Measurements from ENCODE around the gene SPON2. TPM values are rescaled to one million over a fixed set of nuclear protein-coding genes. Genes with fewer than 3 reads are reported as not detected.
"Not testable (repeated sequence)": the region's sequence is repeated elsewhere in the genome, so short reads cannot be mapped to it uniquely, and the experiment has no call there.

SPON2 gene
- total RNA-seq, 1 donor from 2014 or later, result 3.7 TPM

DNA sequence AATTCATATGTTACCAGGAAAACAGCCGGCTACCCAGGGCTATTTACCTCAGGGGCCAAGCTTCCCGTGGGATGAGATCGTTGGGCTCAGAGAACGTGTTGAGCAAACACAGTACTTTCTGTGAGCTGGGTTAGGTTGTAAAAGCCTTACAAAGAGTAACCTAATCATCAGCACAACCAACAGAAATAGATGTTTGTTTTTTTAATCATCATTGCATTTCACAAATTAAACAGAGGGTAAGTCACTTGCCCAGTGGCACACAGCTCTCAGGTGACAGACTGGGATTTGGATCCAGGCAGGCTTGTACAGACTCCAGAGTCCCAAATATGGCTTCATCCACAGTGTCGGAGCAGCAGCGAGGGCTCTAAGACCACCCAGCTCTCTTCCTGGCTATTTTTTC is 20.1 kb downstream of the SPON2 start:
- no peak for DNase-seq (ENCODE audit: low read depth)

DNA sequence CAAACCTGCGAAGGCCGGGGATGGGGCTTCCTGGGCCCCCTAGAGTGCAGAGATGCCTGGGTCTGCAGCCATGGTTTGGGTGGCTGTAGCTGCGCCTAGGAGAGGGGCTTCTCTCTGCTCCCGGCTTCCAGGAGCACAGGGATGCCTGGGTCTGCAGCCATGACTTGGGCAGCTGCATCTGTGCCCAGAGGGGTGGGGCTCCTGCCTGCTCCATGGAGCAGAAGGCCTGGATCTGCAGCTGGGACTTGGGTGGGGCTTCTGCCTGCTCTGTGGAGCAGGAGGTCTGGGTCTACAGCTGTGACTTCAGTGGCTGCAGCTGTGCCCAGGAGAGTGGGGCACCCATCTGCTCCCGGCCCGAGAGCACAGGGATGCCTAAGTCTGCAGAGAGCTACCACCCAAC is 20.8 kb downstream of the SPON2 start:
- DNase-seq (ENCODE audit: low read depth), result no peak

DNA sequence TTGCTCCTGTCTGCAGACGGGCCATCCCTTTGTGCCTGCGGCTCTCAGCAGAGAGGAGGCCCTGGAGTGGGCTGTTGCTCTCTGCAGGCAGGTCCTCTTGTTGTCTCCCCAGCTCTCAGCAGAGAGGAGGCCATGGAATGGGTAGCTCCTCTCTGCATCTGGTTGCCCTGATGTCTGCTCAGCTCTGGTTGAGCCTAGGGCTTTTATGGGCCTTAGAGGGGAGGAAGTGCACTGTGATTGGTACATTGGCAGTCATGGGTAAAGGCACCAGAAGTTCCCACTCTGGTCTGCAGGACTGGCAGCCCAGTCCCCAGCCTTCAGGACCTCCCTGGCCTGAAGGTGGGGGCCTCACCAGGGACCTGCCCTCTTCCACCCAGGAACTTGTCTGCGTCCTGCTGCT is 21.5 kb downstream of the SPON2 start:
- DNase-seq (ENCODE audit: low read depth), result no peak

DNA sequence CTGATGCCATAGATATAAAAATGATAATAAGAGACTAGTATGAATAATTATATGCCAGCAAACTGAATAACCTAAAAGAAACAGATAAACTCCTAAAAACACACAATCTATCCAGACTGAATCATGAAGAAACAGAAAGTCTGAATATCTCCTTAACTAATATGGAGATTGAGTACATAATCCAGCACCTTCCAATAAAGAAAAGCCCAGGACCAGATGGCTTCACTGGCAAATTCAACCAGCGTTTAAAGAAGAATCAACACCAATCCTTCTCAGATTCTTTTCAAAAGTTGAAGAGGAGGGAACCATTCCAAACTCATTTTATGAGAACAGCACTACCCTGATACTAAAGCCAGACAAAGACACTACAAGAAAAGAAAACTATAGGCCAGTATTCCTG is 32.5 kb downstream of the SPON2 start:
- DNase-seq (ENCODE audit: low read depth), result no peak

DNA sequence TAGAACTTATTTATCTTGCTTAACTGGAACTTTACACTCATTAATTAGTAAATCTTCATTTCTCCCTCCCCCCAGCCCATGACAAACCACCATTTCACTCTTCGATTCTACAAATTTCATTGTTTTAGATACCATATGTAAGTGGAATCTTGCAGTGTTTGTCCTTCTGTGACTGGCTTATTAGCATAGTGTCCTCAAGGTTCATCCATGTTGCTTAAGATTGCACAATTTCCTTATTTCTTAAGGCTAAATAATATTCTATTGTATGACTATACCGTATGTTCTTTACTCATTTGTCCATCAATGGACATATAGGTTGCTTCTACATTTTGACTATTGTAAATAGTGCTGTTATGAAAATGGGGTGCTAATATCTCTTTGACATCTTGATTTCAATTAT is 34.5 kb downstream of the SPON2 start:
- no peak for DNase-seq (ENCODE audit: low read depth)

DNA sequence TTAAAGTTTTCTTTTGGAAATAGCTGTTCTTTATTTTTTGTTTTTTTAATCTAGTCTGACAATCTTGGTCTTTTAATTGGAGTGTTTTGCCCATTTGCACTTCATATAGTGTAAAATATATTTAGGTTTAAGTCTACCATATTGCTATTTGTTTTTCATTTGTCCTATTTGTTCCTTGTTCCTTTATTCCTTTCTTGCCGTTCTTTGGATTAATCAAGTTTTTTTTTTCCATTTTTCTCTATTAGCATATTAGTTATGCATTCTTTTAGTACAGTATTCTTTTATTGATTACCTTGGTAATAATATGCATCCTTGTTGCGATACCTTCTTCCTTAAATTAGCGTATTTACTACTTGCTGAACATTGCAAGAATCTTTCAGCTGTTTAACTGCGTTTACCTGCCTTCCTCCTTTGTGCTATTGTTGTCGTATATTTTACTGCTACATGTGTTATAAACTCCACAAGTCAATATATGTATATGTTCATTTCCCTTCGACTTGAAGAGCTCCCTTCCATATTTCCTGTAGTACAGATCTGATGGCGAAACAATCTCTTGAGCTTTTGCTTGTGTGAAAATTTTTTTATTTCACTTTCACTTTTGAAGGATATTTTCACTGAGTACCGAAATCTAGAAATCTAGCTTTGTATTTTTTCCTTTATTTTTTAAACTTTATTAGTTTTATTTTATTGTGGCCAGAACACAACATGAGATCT is 35.2 kb downstream of the SPON2 start:
- DNase-seq (ENCODE audit: low read depth), result no peak

DNA sequence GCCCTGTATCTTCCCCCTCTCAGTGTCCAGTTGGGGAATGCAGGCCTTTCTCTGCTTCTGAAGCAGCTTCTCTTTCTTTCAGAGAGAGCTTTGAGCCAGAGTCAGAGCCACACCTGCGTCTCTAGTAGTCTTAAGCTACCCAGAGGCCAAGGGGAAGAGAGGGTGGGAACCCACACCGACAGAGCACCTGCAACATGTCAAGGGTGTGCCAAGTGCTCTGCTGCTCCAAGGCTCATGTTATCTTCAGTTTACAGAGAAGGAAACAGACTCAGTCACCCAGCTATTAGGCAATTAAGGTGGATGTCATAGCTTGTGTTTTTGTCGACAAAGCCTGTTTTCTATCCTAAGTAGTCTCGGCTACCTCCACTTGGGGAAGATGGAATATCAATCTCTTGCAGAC is 36.3 kb downstream of the SPON2 start:
- no peak for DNase-seq (ENCODE audit: low read depth)

DNA sequence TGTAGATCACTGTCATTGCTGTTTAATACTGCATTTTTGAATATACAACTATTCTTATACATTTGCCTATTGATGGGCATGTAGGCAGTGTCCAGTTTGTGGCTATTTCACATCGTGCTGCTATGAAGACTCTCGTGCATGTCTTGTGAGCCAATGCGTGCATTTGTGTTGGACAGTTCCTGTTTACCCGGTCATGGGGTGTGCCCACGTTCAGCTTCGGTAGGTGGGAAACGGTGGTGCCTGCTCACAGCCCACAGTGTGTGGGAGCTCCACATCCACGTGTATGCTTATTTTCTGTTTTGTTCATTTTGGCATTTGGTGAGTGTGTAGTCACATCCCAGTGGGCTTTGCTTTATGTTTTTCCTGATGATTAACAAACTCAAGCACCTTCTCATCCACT is 39.4 kb downstream of the SPON2 start:
- no peak for DNase-seq (ENCODE audit: low read depth)

DNA sequence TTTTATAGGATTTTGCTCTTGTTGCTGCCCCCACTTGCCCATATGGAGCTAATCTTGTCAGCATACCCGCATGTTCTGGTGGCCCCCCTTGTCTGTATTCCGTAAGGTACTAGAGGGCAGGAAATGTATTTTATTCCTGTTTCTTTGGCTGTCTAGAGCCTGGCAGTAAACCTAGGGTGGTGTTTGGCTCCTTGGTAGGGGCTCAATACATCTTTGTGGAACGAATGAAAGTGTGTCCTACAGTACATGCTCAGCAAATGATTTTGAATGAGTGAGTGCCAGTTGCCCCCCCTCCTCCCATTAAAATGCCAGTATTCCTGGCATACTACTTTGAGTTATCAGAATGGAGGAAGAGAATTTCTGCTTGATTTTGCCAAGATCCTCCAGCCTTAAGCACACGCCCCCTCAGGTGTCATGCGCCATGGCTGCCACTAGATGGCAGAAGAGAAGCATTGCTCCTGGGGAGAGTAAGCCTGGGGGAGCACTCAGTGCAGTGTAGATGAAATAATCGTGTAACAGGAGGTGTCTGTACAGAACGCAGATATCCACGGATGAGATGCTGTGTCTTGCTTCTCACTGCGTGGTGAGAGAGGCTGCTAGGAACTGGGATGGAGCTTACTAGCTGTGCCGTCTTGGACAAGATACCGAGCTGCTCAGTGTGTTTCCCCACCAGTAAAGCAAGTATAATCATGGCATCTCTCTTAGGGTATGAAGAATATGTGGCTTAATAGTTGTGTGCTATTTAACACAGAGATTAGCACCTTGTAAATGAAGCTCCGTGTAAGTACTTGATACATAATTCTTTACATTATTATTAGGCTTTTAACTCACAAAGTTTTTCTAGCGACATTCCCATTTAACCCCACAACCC is 41.8 kb downstream of the SPON2 start:
- peak; percentile 84 for DNase-seq (ENCODE audit: low read depth)

DNA sequence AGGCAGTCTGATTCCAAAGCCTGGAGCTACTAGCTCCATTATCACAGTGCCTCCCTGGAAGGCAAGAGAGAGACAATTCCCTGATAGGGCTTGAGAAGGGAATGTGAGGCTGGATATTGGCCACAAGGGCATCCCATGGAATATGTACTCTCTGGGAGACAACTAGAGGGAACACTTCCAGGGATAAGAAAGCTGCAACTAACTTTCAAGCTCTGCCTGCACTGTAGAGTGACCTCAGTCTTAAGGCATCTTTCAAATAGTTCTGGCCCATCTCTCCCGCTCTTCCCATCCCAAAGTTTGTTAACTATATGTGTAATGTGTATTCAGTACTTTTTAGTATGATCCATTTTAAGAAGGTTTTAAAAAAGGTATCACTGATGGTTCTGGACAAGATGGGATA is 45.9 kb downstream of the SPON2 start:
- no peak for DNase-seq (ENCODE audit: low read depth)

DNA sequence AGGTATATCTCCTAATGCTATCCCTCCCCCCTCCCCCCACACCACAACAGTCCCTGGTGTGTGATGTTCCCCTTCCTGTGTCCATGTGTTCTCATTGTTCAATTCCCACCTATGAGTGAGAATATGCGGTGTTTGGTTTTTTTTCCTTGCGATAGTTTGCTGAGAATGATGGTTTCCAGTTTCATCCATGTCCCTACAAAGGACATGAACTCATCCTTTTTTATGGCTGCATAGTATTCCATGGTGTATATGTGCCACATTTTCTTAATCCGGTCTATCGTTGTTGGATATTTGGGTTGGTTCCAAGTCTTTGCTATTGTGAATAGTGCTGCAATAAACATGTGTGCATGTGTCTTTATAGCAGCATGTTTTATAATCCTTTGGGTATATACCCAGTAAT is 46.9 kb downstream of the SPON2 start:
- DNase-seq (ENCODE audit: low read depth), result not testable (repeated sequence)

DNA sequence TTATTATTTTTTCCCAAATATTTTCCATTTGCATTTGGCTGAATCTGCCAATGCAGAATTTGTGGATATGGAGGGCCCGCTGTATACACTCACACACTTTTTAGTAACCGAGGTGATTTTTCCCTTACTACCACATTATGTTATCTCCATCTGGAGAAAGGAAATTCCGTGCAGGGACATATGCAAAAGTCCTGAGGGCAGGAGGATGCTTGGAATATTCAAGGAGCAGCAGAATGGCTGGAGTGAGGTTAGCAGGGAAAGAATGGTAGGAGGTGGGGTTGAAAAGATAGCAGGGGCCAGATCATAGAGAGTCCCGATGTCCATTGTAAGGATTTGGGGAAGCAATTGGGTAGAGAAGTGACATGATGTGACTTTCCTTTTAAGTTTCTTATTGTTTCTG is 47.6 kb downstream of the SPON2 start:
- no peak for DNase-seq (ENCODE audit: low read depth)

DNA sequence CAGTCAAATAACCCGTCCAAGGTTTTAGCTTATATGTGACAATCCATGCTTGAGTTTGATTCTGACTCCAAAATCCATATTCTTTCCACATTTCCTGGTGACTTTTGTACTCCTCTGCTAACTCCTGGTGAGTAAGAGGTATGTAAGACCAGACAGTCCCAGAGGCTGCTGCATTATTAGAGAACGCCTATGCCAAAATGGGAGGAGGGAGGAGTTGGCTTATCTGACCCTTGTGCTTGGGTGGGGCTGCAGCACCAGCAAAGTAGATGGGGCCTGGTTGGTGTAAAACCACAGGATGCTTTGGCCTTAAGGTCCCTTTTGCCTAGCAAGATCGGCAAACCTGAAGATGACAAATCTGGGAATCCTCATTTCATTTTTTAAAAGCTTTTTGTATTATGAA is 49.9 kb downstream of the SPON2 start:
- no peak for DNase-seq (ENCODE audit: low read depth)

Other genes with a start within 250 kb of the SPON2 start
- gene GAK, start 240.3 kb downstream of the SPON2 start, total RNA-seq, result 46.1 and 56.3 TPM in 2 replicates
- 30.9 and 52.7 TPM in 2 replicates for gene TMEM175, start 240.1 kb downstream of the SPON2 start, total RNA-seq
- 10.2 and 12.5 TPM in 2 replicates for gene DGKQ, start 199.0 kb downstream of the SPON2 start, total RNA-seq
- gene IDUA, start 185.5 kb downstream of the SPON2 start, total RNA-seq, result 27.6 and 30.9 TPM in 2 replicates
- 0.24 TPM in 1 of 2 replicates, not detected in the other for gene SLC26A1, start 179.2 kb downstream of the SPON2 start, total RNA-seq
- gene FGFRL1, start 161.0 kb downstream of the SPON2 start, total RNA-seq, result 20.5 and 22.5 TPM in 2 replicates
- gene RNF212, start 59.0 kb downstream of the SPON2 start, total RNA-seq, result not detected in 2 replicates
- gene CTBP1, start 76.5 kb upstream of the SPON2 start, total RNA-seq, result 179 and 259 TPM in 2 replicates
- gene MAEA, start 117.3 kb upstream of the SPON2 start, total RNA-seq, result 42.9 and 47.8 TPM in 2 replicates
- gene UVSSA, start 174.6 kb upstream of the SPON2 start, total RNA-seq, result 7.6 and 7.9 TPM in 2 replicates
- gene NKX1-1, start 233.9 kb upstream of the SPON2 start, total RNA-seq, result not detected in 2 replicates